HG02623 (cell line): ENCODE data around the gene TAF1B.

Source experiments
- ATAC-seq: cut with Tn5 transposase; IDR thresholded peaks from one replicate; pipeline ENCODE4 v1.9.1; 2021; ENCODE audit warnings: moderate library complexity; ENCODE audit not compliant: unreplicated experiment

TAF1B gene

DNA sequence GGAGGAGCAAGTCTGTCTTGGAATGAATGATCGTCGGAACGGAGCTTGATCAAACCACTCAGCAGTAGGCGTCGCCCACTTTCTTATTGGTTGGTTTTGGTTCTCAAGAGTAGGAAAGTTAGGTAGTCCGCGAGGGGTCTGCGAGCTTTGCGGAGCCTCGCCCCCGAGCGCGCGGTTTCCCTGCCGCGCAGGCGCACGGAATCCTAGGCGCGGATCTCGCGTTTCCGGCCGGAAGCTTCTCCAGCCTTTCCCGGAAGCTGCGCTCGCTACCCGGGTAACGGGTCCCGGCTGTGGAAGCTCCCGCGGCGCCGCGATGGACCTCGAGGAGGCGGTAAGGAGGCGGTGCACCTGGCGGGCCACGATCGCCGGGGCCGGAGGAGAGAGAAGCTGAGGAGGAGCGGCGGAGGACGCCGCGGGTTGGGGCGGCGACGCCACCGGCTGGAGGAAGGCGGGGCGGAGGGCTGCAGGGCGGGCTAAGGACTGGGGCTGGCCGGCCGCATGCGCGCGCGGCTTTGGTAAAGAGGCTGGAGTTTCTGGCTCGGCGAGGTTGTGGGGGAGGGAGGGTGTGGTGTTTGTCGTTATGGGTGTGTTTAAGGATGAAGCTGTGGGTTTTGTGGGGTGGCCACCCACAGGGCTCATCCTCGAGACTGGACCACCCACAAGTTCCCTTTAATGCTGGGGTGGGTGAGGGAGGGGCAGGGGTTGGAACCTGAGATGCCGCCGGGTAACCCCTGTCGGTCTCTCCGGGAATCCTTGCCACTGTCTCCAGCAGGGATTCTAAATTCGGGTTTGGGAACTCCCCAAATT, at the start of gene TAF1B:
Gene TAF1B (plus strand): TSS at position 246 of the 807 bp plus-strand sequence. CDS start 68 bp downstream, at position 314.
- peak; percentile 80 for ATAC-seq

DNA sequence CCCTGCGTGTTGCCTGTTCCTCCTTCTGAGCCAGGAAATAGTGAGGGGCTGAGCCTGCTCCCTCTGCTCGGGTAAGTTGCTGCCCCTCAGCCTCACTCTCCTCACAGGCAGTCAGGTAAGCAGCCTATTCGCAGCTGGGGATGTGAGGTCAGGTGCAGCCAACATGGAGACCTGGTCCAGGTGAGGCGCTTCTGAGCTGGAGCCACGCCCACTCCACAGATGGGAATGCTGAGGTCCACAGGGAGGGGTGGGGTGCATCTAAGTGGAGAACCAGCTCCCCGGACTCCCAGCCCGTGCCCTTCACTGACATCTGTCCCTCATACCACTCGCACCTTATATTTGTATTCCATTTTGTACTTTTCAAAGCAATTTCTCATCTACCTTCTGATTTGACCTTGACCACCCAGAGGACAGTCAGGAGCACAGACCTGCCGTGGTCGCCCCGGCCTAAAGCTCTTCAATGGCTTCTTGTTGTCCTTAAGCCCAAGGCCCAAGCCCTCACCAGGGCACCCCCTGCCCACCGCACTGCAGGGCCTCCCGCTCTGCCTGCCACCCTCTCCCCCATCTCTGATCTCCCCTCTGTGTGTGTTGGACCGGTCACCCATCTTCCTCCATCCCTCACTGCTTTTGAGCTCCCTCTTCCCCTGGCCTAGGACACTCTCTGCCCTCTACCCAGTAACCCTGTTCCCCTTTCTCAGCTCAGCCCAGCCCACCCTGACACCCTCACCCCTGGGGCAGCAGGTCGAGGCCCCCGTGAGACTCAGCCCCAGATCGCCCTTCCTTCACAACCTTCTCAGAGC, 49.2 kb upstream of the TAF1B start:
- no peak for ATAC-seq

DNA sequence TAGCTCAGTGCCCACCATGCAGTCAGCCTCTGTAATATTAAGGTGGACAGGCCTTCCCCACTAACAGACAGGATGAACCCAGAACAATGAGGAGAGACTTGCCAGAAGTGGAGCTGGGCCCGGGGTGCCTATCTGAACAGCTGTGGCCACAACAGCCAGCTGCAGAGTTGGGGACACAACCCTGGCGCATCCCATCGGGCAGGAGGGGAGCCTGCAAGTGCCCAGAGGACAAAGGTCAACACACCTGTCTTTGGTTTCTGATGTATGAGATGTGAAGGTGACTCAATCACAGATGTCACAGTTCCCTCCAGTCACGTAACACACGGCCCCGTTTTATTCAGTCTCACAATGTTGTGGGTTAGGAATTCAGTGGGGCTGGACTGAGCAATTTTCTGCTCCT, 48.2 kb upstream of the TAF1B start:
- no peak for ATAC-seq

DNA sequence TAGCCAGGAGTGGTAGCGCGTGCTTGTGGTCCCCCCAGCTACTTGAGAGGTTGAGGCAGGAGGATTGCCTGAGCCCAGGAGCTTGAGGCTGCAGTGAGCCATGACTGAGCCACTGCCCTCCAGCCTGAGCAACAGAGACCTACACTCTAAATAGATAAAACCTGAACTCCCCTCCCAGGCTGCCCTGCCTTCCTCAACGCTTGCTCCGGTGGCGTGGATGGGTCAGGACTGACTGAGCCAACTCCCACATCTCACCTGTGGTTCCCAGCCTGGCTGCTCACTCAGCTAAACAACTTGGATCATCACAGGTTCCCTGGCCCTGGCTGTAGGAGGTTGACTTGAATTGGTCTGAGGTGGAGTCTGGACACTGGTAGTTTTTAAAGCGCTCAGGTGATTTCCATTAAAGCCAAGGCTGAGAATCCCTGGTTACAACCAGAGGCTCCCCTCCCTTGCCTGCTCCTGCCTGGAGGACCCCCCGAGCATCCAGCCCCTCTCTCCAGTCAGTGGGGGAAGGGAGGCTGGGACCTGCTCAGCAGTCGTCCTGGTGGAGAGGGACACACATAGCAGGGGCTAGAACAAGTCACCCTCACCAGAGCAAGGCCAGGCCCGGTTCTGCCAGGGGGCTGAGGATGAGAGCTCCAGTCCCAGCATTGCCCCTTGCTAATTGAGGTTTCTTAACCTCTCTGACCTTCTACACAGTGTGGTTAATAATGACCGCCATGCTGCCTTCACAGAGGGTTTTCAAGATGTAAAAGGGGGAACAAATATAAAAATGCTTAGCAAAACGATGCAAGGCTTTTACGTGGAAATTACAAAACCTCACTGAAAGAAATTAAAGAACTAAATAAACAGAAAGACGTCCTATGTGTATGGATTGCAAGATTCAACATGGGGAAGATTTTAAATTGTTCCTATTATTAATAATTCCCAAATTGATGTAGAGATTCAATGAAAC, 46.9 kb upstream of the TAF1B start:
- ATAC-seq = no peak

DNA sequence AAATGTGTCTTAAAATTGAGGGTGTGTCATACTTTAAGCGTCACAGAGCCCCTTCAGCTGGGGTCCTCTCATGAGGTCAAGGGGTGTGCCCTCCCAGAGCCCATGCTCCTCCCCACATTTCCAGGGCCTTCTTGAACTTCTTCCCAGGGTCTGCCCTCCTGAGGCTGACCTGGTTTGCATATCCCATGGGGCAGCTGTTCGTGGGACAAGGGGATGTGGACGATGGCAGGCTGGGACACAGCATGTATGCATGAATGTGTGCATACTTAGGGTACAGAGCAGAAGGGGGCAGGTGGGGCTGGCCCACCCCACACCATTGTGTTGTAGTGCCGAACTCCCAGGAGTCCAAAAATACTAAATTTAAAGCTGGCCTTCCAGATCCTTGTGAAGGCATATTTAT, 46.2 kb upstream of the TAF1B start:
- ATAC-seq = no peak

GRCh38 chr2:9797681-9798556, 45.4 kb upstream of the TAF1B start:
- ATAC-seq = no peak

DNA sequence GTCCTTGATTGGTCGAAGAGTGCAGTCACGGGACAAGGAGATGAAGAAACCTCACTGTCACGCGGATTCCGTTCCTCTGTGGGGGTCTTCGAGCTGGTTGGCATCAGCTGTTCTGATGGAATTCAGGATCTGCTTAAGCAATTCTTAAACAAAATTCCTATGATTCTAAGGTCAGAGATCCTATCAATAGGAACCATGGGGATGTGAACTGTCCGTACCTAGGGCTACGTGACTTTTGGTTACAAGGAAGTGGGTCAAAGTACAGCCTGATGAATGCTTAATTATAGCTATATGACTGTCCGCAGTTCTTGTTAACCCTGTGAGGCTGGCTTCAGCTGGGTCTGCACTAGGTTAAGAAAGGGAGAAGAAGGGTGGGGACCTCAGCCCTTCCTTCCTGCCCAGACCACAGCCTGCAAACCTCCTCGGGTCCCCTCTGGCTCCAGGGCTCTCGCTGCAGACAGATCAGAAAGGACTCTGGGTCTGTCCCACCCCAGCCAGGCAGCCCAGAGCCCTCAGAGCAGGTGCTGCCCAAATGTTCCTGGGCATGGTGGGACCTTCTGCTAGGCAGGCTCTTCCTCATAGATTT, 44.2 kb upstream of the TAF1B start:
- ATAC-seq = no peak

GRCh38 chr2:9799729-9800632, 43.3 kb upstream of the TAF1B start:
- ATAC-seq = peak; percentile 77

GRCh38 chr2:9800639-9800974, 42.7 kb upstream of the TAF1B start:
- ATAC-seq = no peak

DNA sequence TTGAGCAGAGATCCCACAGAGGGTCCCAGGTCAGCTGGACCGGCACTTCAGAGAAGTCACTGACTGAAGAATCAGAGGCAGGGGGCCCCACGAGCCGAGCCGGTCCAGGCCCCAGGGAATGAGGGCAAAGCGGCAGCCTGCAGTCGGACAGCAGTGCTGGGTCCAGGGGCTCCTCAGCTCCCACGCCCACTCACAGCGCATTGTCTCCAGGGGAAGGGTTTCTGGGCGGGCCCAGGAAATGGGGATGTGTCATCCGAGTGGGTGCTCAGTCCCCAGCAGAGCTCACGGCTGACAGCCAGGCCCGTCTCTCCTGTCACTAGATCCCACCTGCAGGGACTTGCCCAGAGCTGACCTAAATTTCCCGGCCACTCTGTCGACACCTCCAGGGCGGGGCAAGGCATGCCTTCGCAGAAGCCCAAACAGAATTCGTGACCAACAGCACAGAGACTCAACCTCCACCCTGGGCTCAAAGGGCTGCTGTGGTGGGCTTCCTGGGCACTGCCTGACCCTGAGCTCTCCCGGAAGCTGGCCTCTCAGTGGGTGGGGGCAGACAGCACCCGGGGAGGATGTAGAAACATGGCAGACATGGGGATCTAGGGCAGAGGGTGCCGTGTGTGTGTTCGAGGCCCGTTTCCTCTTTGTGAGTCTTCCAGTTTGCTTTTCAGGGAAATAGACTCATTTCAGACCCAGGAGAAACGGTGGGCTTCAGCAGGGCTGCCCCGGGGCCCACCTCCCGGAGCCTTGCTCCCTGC, 42.1 kb upstream of the TAF1B start:
- ATAC-seq = no peak

DNA sequence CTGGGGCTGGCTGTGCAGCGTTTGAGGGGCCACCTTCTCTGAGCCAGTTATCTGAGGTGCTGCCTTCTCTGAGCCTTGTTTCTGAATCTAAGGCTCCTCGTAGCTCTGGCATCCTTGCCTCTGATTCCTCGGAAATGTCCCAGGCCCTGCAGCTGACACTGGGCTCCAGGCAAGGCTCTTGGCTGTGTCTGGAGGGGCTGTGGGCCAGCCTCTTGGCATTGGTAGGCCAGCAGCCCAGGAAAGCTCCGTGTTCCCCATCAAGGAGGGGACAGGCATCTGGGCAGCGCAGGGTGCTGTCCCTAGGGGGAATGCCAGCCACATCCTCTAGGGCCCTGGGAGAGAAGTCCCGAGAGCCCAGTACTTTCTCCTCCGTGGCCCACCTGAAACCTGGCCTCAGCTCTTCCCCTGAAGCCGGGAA, 40.7 kb upstream of the TAF1B start:
- no peak for ATAC-seq

DNA sequence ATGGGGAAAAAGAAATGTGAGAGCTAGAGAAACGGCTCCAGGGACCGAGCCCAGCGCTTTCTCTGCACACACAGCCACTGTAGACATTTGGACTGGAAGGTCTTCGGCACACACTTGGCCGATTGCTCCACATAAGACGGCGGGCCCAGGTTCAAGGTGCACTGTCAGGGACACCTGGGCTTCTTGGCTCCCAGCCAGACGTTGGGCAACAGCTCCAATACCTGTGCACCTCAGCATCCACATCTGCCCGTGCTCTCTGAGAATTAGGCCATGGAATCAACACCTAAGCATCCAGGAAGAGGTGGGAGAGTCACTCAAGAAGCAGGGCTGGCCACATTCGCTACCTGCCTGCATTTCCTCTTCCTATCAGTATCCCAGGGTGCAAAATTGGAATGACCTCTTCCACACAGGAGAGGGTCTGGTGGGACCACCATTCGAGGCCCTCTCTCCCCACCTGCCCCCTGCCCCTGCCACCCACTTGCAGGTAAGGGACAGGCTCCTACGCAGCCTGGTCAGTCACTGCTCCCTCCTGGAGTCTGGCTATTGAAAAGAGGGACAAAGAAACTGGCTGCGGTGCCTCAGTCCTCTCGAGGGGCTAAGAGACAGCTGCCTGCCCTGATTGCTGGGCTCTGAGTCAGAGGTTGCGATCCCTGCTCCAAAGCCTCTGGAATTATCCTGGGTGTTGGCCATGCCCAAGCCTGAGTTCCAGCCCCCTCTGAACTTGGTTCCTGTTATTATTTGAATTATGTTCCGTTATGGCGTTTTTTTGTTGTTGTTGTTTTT, 40.1 kb upstream of the TAF1B start:
- ATAC-seq = no peak

DNA sequence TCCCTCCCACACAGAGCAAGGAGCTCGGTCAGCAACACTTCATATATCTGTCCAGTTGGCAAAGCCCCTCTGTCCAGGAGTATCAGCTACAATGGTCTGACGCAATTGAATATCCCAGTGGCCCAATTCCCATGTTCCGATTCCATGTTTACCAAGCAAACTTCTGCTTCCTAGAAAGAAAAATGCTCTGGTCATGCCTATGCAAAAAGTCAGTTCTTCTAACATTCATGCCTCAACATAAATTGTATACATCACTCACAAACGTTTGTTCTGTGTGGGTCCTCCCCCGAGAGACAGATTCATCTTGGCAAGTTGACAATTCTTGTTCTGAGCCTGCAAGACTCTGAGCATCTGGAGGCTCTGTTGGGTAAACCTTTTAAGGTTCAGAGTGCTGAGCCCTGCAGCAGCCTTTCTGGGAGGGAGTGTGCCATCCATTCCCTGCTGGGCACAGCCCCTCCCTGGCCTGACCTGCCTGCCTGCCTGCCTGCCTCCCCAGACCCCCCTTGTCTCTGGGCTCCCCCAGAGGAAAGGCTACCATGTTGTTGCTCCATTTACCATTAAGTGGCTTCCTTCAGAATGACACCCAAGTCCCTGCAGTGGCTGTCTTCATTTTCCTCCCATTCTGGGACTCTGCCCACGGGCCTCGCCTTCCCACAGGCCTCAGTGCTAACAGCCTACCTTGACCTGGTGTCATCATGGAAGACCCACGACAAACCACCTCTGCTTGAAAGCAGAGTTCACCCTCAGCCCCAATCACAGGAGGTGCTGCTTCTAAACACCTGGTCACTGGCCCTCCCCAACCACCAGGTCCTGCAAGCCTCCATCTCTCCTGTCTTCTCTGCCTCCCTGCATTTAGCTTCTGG, 37.6 kb upstream of the TAF1B start:
- no peak for ATAC-seq

- ATAC-seq = no peak
Measured at GRCh38 chr2:9806298-9806610, 37.0 kb upstream of the TAF1B start.

DNA sequence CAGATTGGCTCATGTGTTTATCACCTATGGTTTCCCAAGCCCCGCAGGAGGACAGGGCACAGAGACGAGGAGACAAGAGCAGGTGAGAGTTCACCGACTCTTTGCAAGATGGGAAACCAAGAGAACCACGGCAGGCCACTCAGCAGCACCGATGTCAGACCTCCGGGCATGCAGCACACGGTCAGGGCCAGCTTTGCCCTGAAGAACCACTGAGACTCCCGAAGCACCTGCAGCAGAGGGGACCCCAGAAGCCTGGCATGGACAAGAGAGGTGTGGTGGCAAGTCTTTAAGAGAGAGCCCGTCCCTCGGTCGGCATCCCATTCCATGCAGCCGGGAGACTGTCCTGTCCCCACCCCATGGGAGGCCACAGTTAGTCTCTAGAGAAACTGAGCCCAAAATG, 36.6 kb upstream of the TAF1B start:
- no peak for ATAC-seq

GRCh38 chr2:9807056-9807455, 36.2 kb upstream of the TAF1B start:
- no peak for ATAC-seq
